K562 (cell line): ENCODE data around the gene ACTN3. TPM values are rescaled to one million over a fixed set of nuclear protein-coding genes. Genes with fewer than 3 reads are reported as not detected.
A peak's percentile ranks its signal among the peaks of the same experiment; 100 is the strongest.

Source experiments
- AFF4 ChIP-seq: sonication (generic); formaldehyde crosslinking; IDR thresholded peaks from 2 replicates; pipeline ENCODE4 v1.8.0; 2023; ENCODE audit warnings: mild to moderate bottlenecking, missing genetic modification reagents
- ARID4B ChIP-seq: sonication (generic); formaldehyde crosslinking; IDR thresholded peaks from 2 replicates; pipeline ENCODE4 v1.8.0; 2022; ENCODE audit warnings: mild to moderate bottlenecking, missing genetic modification reagents
- CBX1 ChIP-seq: sonication (generic); IDR thresholded peaks from 2 replicates; pipeline ENCODE4 v1.6.1; 2016; ENCODE audit warnings: antibody characterized with exemption, low read depth, mild to moderate bottlenecking
- EGR1 ChIP-seq: fragments of 450-650 bp; conservative IDR thresholded peaks from 2 replicates; pipeline ENCODE4 v1.6.1; 2017; ENCODE audit warnings: mild to moderate bottlenecking
- EP400 ChIP-seq: fragments of 450-650 bp; IDR thresholded peaks from 2 replicates; pipeline ENCODE4 v1.6.1; 2017; ENCODE audit warnings: antibody characterized with exemption, mild to moderate bottlenecking, moderate library complexity
- EWSR1 ChIP-seq: fragments of 450-650 bp; IDR thresholded peaks from 2 replicates; pipeline ENCODE4 v1.6.1; 2018; ENCODE audit warnings: borderline replicate concordance, mild to moderate bottlenecking, low read depth, moderate library complexity; ENCODE audit not compliant: partially characterized antibody
- HDAC2 ChIP-seq: fragments of 450-650 bp; IDR thresholded peaks from 2 replicates; pipeline ENCODE4 v1.6.1; 2016; ENCODE audit warnings: mild to moderate bottlenecking
- IRF2 ChIP-seq: sonication (generic); formaldehyde crosslinking; IDR thresholded peaks from 2 replicates; pipeline ENCODE4 v1.8.1; 2022; ENCODE audit warnings: mild to moderate bottlenecking, missing genetic modification reagents
- NBN ChIP-seq: fragments of 450-650 bp; IDR thresholded peaks from 2 replicates; pipeline ENCODE4 v1.6.1; 2016; ENCODE audit warnings: low read depth, mild to moderate bottlenecking
- NKRF ChIP-seq: fragments of 450-650 bp; IDR thresholded peaks from 2 replicates; pipeline ENCODE4 v1.6.1; 2016; ENCODE audit warnings: borderline replicate concordance
- SMC3 ChIP-seq: conservative IDR thresholded peaks from 2 replicates; pipeline ENCODE4 v1.6.1; 2011; ENCODE audit warnings: low read depth, low read length, improper control_type of control experiment; ENCODE audit not compliant: insufficient read depth
- SNRNP70 ChIP-seq: fragments of 200-400 bp; formaldehyde crosslinking; optimal IDR thresholded peaks from 2 replicates; pipeline ENCODE3; 2017; ENCODE audit warnings: low read depth, low read length
- SRF ChIP-seq, 2 experiments: fragments of 250-450, 450-650 bp in 1 of 2; sonication (Bioruptor Pico) in 1 of 2; sonication (generic) in 1 of 2; formaldehyde crosslinking; IDR thresholded peaks; 2 replicates each; pipeline versions ENCODE4 v1.5.0 to v1.5.1; 2020 to 2022; ENCODE audit warnings: mild to moderate bottlenecking in 1 of 2, missing genetic modification reagents in 1 of 2
- ZNF76 ChIP-seq: fragments of 250-450 bp; sonication (Bioruptor Pico); IDR thresholded peaks from 2 replicates; pipeline ENCODE4 v1.4.0; 2020; ENCODE audit warnings: mild to moderate bottlenecking, moderate library complexity, borderline replicate concordance
- polyA plus RNA-seq, 8 experiments: library from polyadenylated mRNA; depleted of rRNA in 4 of 8; stranded (reverse) in 5 of 8; unstranded in 3 of 8; fragments of >200 nt; fragmentation: Nextera tagmentation in 2 of 8; fragmentation: Illumina TruSeq in 1 of 8; extraction: Ambion mirVana in 2 of 8; extraction: Trizol in 1 of 8; gene quantifications; 2 replicates each; pipeline versions ENCODE4 v1.2.1 to v1.2.3, GENCODE V29; 2011 to 2014; ENCODE audit warnings: inconsistent platforms in 1 of 8, missing spikeins in 1 of 8
- total RNA-seq, 7 experiments: library from RNA; depleted of rRNA in 6 of 7; stranded (reverse); fragments of >200 nt in 6 of 7; fragmentation: Illumina TruSeq in 2 of 7; extraction: Trizol in 2 of 7; gene quantifications; 2 replicates each; pipeline versions ENCODE4 v1.2.1 to v1.2.3, GENCODE V29; 2011 to 2021; ENCODE audit warnings: low replicate concordance in 1 of 7

Gene ACTN3
- total and polyA plus RNA-seq, 9 of the 15 experiments (the other 6 are each of a cell fraction or from before 2014, with no cell fraction given): not detected

GRCh38 chr11:66592457-66593302, 46.0 kb downstream of the ACTN3 start, which contains the start of the genes CCDC87 and CCS (continued):
- TF ChIP-seq ARID4B (CRISPR knock-in tag): peak; percentile 89
- TF ChIP-seq SNRNP70: no peak
- TF ChIP-seq SMC3: peak; percentile 36; the same call in 1 of the 2 replicates
- TF ChIP-seq IRF2 (CRISPR knock-in tag): no peak
- peak; percentile 43 for TF ChIP-seq NKRF
- TF ChIP-seq EWSR1: no peak
- TF ChIP-seq HDAC2: peak; percentile 83
- 0 out of 2 replicates have a peak, but pooled peaks have one; percentile 60 for TF ChIP-seq ZNF76 (CRISPR knock-in tag)
- TF ChIP-seq EGR1: no peak
- TF ChIP-seq CBX1: 0 out of 2 replicates have a peak, but pooled peaks have one; percentile 73
- TF ChIP-seq AFF4: no peak
- TF ChIP-seq SRF (CRISPR knock-in tag; IDR thresholded peaks at IDR 0.05): no peak
- peak; percentile 70 for TF ChIP-seq EP400
- peak; percentile 25; the same call in 1 of the 2 replicates for TF ChIP-seq NBN
